Ectodermal cell (in vitro differentiated cells): Measurements from ENCODE around the gene DNAH7.
"Not testable (repeated sequence)": the region's sequence is repeated elsewhere in the genome, so short reads cannot be mapped to it uniquely, and the experiment has no call there.

Source experiments
- H3K27ac ChIP-seq: 2 replicates; pipeline ENCODE4 v1.7.0; 2013; ENCODE audit warnings: mild to moderate bottlenecking, low read depth, low read length; ENCODE audit not compliant: insufficient read depth, poor library complexity, severe bottlenecking
- H3K27me3 ChIP-seq: 2 replicates; pipeline ENCODE4 v1.7.0; 2013; ENCODE audit warnings: mild to moderate bottlenecking, low read length; ENCODE audit not compliant: insufficient read depth, control insufficient read depth, poor library complexity, severe bottlenecking
- H3K36me3 ChIP-seq: one replicate; pipeline ENCODE4 v1.7.0; 2013; ENCODE audit warnings: low read length; ENCODE audit not compliant: control insufficient read depth, insufficient read depth
- H3K4me1 ChIP-seq: one replicate; pipeline ENCODE4 v1.7.0; 2013; ENCODE audit warnings: low read length; ENCODE audit not compliant: control insufficient read depth, insufficient read depth
- H3K4me3 ChIP-seq: 2 replicates; pipeline ENCODE4 v1.7.0; 2013; ENCODE audit warnings: low read depth, low read length, control low read depth; ENCODE audit not compliant: insufficient read depth
- H3K9me3 ChIP-seq: 2 replicates; pipeline ENCODE4 v1.7.0; 2013; ENCODE audit warnings: mild to moderate bottlenecking, low read length, moderate library complexity; ENCODE audit not compliant: control insufficient read depth
- WGBS, 2 experiments: methylation state at CpG; one replicate each; pipeline ENCODE4 v1.1.7; 2013; ENCODE audit warnings: missing lambda C conversion rate in 2 of 2; 5-methylcytosine and 5-hydroxymethylcytosine counted together

DNAH7 gene

GRCh38 chr2:195917021-195917600, 151.5 kb downstream of the DNAH7 start:
- H3K4me1 ChIP-seq, H3K4me3 ChIP-seq, H3K36me3 ChIP-seq, H3K27ac ChIP-seq, H3K9me3 ChIP-seq, H3K27me3 ChIP-seq: not testable (repeated sequence)
- WGBS, 2 experiments, result 90 to 93% methylated on average over 2 to 3 of the region's 4 CpGs

GRCh38 chr2:195912079-195912478, 156.6 kb downstream of the DNAH7 start:
- Histone ChIP-seq H3K4me1 (no peaks in the 10 kb centered on the region), H3K4me3 (no peak overlapping the region), H3K9me3 (no peaks in the 10 kb centered on the region), H3K27me3 (no peaks in the 10 kb centered on the region), H3K36me3 (no peaks in the 10 kb centered on the region), H3K27ac (no peak overlapping the region)
- WGBS, 2 experiments, result 89 to 92% methylated on average over 4 of the region's 4 CpGs

- Histone ChIP-seq H3K4me3 (no peak overlapping the region), H3K36me3 (no peaks in the 10 kb centered on the region), H3K27me3 (no peaks in the 10 kb centered on the region), H3K9me3 (no peaks in the 10 kb centered on the region), H3K27ac (no peak overlapping the region), H3K4me1 (no peaks in the 10 kb centered on the region)
- 81 to 100% methylated on average over 1 of the region's 4 CpGs for WGBS, 2 experiments
Observed at GRCh38 chr2:195910570-195910969, 158.1 kb downstream of the DNAH7 start.

GRCh38 chr2:195909926-195910325, 158.7 kb downstream of the DNAH7 start:
- Histone ChIP-seq H3K27me3 (no peaks in the 10 kb centered on the region), H3K9me3 (no peaks in the 10 kb centered on the region), H3K36me3 (no peaks in the 10 kb centered on the region), H3K27ac (no peak overlapping the region), H3K4me1 (no peaks in the 10 kb centered on the region), H3K4me3 (no peak overlapping the region)

GRCh38 chr2:195907474-195907873, 161.2 kb downstream of the DNAH7 start:
- Histone ChIP-seq H3K27ac (no peak overlapping the region), H3K4me3 (no peak overlapping the region), H3K36me3 (no peaks in the 10 kb centered on the region), H3K9me3 (no peaks in the 10 kb centered on the region), H3K27me3 (no peaks in the 10 kb centered on the region), H3K4me1 (no peaks in the 10 kb centered on the region)
- WGBS, 2 experiments, result 92 to 98% methylated on average over 5 of the region's 5 CpGs

- WGBS, 2 experiments, result 93 to 95% methylated on average over 2 of the region's 2 CpGs
- Histone ChIP-seq H3K36me3 (no peaks in the 10 kb centered on the region), H3K4me1 (no peaks in the 10 kb centered on the region), H3K4me3 (no peak overlapping the region), H3K9me3 (no peaks in the 10 kb centered on the region), H3K27me3 (no peaks in the 10 kb centered on the region), H3K27ac (no peak overlapping the region)
Observed at GRCh38 chr2:195903956-195904355, 164.7 kb downstream of the DNAH7 start.

GRCh38 chr2:195902857-195903256, 165.8 kb downstream of the DNAH7 start:
- 89 to 91% methylated on average over 1 of the region's 1 CpG for WGBS, 2 experiments
- H3K4me1 ChIP-seq, result no peaks in the 10 kb centered on the region
- H3K4me3 ChIP-seq, result no peak overlapping the region
- no peaks in the 10 kb centered on the region for H3K36me3 ChIP-seq
- H3K27me3 ChIP-seq, result no peaks in the 10 kb centered on the region
- H3K9me3 ChIP-seq, result no peaks in the 10 kb centered on the region
- no peak overlapping the region for H3K27ac ChIP-seq

GRCh38 chr2:195899226-195899625, 169.4 kb downstream of the DNAH7 start:
- Histone ChIP-seq H3K36me3 (no peaks in the 10 kb centered on the region), H3K4me3 (no peak overlapping the region), H3K27me3 (no peaks in the 10 kb centered on the region), H3K27ac (no peak overlapping the region), H3K4me1 (no peaks in the 10 kb centered on the region), H3K9me3 (no peaks in the 10 kb centered on the region)

- no peaks in the 10 kb centered on the region for H3K27me3 ChIP-seq
- H3K4me3 ChIP-seq, result no peak overlapping the region
- no peaks in the 10 kb centered on the region for H3K4me1 ChIP-seq
- no peaks in the 10 kb centered on the region for H3K9me3 ChIP-seq
- 90 to 91% methylated on average over 8 to 9 of the region's 9 CpGs for WGBS, 2 experiments
- H3K27ac ChIP-seq, result no peak overlapping the region
- no peaks in the 10 kb centered on the region for H3K36me3 ChIP-seq
Observed at GRCh38 chr2:195898505-195899191, 170.0 kb downstream of the DNAH7 start.

- Histone ChIP-seq H3K4me1 (no peaks in the 10 kb centered on the region), H3K9me3 (no peaks in the 10 kb centered on the region), H3K36me3 (no peaks in the 10 kb centered on the region), H3K4me3 (no peak overlapping the region), H3K27ac (no peak overlapping the region), H3K27me3 (no peaks in the 10 kb centered on the region)
- 97 to 98% methylated on average over 2 of the region's 2 CpGs for WGBS, 2 experiments
Observed at GRCh38 chr2:195891081-195891480, 177.6 kb downstream of the DNAH7 start.
